Liver (tissue), 3 donors: ENCODE results near the gene CDC16.

ENCODE experiments used
- EGR1 ChIP-seq, 2 donors: IDR thresholded peaks; 2 replicates each; pipeline ENCODE4 v1.6.1; 2016 to 2018; ENCODE audit warnings: antibody characterized with exemption in 2 of 2, low read depth in 2 of 2
- FOXA1 ChIP-seq: IDR thresholded peaks from 2 replicates; pipeline ENCODE4 v1.6.1; 2016; ENCODE audit warnings: antibody characterized with exemption
- FOXA2 ChIP-seq: IDR thresholded peaks from 2 replicates; pipeline ENCODE4 v1.6.1; 2016; ENCODE audit warnings: antibody characterized with exemption
- GABPA ChIP-seq, 2 donors: IDR thresholded peaks in 1 of 2; conservative IDR thresholded peaks in 1 of 2; 2 replicates each; pipeline ENCODE4 v1.6.1; 2016; ENCODE audit warnings: antibody characterized with exemption in 2 of 2, mild to moderate bottlenecking in 1 of 2, moderate library complexity in 1 of 2
- HNF4A ChIP-seq, 2 donors: conservative IDR thresholded peaks; 2 replicates each; pipeline ENCODE4 v1.6.1; 2016; ENCODE audit warnings: antibody characterized with exemption in 2 of 2, mild to moderate bottlenecking in 2 of 2
- JUND ChIP-seq, 2 donors: IDR thresholded peaks; 2 replicates each; pipeline ENCODE4 v1.6.1; 2016; ENCODE audit warnings: antibody characterized with exemption in 2 of 2
- RAD21 ChIP-seq, 2 donors: IDR thresholded peaks; 2 replicates each; pipeline ENCODE4 v1.6.1; 2016; ENCODE audit warnings: antibody characterized with exemption in 2 of 2, mild to moderate bottlenecking in 2 of 2
- TAF1 ChIP-seq: conservative IDR thresholded peaks from 2 replicates; pipeline ENCODE4 v1.6.1; 2016; ENCODE audit warnings: antibody characterized with exemption, mild to moderate bottlenecking
- TF ChIP-seq, protein P1 (sequence below): fragments of 150-350 bp; IDR thresholded peaks from 2 replicates; pipeline ENCODE4 v1.5.1; 2017; ENCODE audit warnings: improper control_type of control experiment, low read depth, low read length; ENCODE audit not compliant: missing input control
- TF ChIP-seq, protein P2 (sequence below): IDR thresholded peaks from 2 replicates; pipeline ENCODE4 v1.6.1; 2016; ENCODE audit warnings: antibody characterized with exemption
- TF ChIP-seq, protein P3 (sequence below): IDR thresholded peaks from 2 replicates; pipeline ENCODE4 v1.6.1; 2016; ENCODE audit warnings: antibody characterized with exemption
- TF ChIP-seq, protein P4 (sequence below): IDR thresholded peaks from 2 replicates; pipeline ENCODE4 v1.6.1; 2016; ENCODE audit warnings: antibody characterized with exemption, mild to moderate bottlenecking
- donor health status: healthy.
- donor health status: healthy.

DNA sequence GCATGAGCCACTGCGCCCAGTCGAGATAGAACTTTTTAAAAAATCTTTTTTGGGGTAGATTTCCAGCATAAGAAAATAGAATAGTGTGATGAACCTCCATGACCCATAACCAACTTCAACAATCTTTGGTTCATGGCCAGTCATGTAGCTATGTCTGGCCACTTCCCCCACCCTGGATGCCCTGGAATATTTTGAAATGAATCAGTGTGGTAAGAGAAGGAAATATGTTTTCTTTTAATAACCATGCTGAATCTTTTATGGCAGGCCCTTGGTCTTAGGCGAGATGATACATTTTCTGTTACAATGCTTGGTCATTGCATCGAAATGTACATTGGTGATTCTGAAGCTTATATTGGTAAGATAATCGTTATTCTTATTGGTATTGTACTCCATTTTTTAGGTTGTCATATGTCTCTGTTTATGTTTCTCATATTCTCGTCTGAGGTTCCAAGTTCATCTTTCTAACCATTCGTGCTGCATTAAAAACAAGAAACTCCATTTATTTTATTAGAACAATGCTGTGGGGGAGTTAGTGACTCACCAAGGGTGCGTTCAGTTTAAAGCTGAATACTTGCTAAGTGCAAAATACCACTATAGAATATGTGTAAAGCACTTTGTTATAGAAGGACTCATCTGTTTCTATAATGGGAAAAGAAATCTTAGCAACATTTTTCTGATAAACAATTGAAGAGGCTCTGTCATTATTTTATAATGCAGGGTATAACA lies 30.4 kb downstream of the CDC16 start:
- TF ChIP-seq, protein P1, sequence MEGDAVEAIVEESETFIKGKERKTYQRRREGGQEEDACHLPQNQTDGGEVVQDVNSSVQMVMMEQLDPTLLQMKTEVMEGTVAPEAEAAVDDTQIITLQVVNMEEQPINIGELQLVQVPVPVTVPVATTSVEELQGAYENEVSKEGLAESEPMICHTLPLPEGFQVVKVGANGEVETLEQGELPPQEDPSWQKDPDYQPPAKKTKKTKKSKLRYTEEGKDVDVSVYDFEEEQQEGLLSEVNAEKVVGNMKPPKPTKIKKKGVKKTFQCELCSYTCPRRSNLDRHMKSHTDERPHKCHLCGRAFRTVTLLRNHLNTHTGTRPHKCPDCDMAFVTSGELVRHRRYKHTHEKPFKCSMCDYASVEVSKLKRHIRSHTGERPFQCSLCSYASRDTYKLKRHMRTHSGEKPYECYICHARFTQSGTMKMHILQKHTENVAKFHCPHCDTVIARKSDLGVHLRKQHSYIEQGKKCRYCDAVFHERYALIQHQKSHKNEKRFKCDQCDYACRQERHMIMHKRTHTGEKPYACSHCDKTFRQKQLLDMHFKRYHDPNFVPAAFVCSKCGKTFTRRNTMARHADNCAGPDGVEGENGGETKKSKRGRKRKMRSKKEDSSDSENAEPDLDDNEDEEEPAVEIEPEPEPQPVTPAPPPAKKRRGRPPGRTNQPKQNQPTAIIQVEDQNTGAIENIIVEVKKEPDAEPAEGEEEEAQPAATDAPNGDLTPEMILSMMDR: no peak
- TF ChIP-seq, protein P2, sequence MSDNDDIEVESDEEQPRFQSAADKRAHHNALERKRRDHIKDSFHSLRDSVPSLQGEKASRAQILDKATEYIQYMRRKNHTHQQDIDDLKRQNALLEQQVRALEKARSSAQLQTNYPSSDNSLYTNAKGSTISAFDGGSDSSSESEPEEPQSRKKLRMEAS: no peak
- no peak for TF ChIP-seq JUND (IDR thresholded peaks at IDR 0.05)
- TF ChIP-seq GABPA (IDR thresholded peaks at IDR 0.05 in 1 of 2, conservative IDR thresholded peaks at IDR 0.05 in 1 of 2): no peak
- TF ChIP-seq, protein P3, sequence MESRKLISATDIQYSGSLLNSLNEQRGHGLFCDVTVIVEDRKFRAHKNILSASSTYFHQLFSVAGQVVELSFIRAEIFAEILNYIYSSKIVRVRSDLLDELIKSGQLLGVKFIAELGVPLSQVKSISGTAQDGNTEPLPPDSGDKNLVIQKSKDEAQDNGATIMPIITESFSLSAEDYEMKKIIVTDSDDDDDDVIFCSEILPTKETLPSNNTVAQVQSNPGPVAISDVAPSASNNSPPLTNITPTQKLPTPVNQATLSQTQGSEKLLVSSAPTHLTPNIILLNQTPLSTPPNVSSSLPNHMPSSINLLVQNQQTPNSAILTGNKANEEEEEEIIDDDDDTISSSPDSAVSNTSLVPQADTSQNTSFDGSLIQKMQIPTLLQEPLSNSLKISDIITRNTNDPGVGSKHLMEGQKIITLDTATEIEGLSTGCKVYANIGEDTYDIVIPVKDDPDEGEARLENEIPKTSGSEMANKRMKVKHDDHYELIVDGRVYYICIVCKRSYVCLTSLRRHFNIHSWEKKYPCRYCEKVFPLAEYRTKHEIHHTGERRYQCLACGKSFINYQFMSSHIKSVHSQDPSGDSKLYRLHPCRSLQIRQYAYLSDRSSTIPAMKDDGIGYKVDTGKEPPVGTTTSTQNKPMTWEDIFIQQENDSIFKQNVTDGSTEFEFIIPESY: no peak
- TF ChIP-seq FOXA1: no peak
- TF ChIP-seq FOXA2: no peak
- no peak for TF ChIP-seq EGR1 (IDR thresholded peaks at IDR 0.05; ENCODE audit: low read depth in 2 of 2)
- no peak for TF ChIP-seq TAF1
- no peak for TF ChIP-seq RAD21 (IDR thresholded peaks at IDR 0.05)
- TF ChIP-seq HNF4A (conservative IDR thresholded peaks at IDR 0.05): no peak
- TF ChIP-seq, protein P4, sequence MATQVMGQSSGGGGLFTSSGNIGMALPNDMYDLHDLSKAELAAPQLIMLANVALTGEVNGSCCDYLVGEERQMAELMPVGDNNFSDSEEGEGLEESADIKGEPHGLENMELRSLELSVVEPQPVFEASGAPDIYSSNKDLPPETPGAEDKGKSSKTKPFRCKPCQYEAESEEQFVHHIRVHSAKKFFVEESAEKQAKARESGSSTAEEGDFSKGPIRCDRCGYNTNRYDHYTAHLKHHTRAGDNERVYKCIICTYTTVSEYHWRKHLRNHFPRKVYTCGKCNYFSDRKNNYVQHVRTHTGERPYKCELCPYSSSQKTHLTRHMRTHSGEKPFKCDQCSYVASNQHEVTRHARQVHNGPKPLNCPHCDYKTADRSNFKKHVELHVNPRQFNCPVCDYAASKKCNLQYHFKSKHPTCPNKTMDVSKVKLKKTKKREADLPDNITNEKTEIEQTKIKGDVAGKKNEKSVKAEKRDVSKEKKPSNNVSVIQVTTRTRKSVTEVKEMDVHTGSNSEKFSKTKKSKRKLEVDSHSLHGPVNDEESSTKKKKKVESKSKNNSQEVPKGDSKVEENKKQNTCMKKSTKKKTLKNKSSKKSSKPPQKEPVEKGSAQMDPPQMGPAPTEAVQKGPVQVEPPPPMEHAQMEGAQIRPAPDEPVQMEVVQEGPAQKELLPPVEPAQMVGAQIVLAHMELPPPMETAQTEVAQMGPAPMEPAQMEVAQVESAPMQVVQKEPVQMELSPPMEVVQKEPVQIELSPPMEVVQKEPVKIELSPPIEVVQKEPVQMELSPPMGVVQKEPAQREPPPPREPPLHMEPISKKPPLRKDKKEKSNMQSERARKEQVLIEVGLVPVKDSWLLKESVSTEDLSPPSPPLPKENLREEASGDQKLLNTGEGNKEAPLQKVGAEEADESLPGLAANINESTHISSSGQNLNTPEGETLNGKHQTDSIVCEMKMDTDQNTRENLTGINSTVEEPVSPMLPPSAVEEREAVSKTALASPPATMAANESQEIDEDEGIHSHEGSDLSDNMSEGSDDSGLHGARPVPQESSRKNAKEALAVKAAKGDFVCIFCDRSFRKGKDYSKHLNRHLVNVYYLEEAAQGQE: no peak
